LoVo (cell line): ENCODE data around the gene KLHL26.

Experiments
- DNase-seq: peaks from one replicate; pipeline ENCODE4 v3.0.0-alpha.2; 2016; ENCODE audit warnings: low spot score

KLHL26 gene

GRCh38 chr19:18603255-18603957 lies 33.4 kb upstream of the KLHL26 start:
- DNase-seq, result no peak

GRCh38 chr19:18603958-18604819 lies 32.6 kb upstream of the KLHL26 start:
- no peak for DNase-seq

GRCh38 chr19:18604820-18605159 lies 32.0 kb upstream of the KLHL26 start:
- DNase-seq, result no peak

GRCh38 chr19:18605196-18605545 lies 31.7 kb upstream of the KLHL26 start:
- no peak for DNase-seq

- no peak for DNase-seq
Observed at GRCh38 chr19:18605546-18606280, 31.1 kb upstream of the KLHL26 start.

- DNase-seq, result no peak
Observed at GRCh38 chr19:18606281-18607225, 30.3 kb upstream of the KLHL26 start, which contains the start of gene CRLF1. Gene CRLF1, minus strand, starts transcription at chr19:18606799. Its CDS starts 143 bp downstream, at chr19:18606656.

GRCh38 chr19:18607226-18608101 lies 29.4 kb upstream of the KLHL26 start:
- DNase-seq, result no peak

GRCh38 chr19:18608102-18608804 lies 28.6 kb upstream of the KLHL26 start:
- no peak for DNase-seq

- DNase-seq, result no peak
Observed at GRCh38 chr19:18608805-18609716, 27.8 kb upstream of the KLHL26 start.

- DNase-seq, result no peak
Observed at GRCh38 chr19:18609717-18610051, 27.1 kb upstream of the KLHL26 start.

GRCh38 chr19:18610245-18610555 lies 26.6 kb upstream of the KLHL26 start:
- no peak for DNase-seq

- DNase-seq, result no peak
Observed at GRCh38 chr19:18610556-18611326, 26.1 kb upstream of the KLHL26 start.

GRCh38 chr19:18611327-18612050 lies 25.3 kb upstream of the KLHL26 start:
- DNase-seq, result no peak

GRCh38 chr19:18612051-18612771 lies 24.6 kb upstream of the KLHL26 start:
- DNase-seq, result no peak

GRCh38 chr19:18612772-18613588 lies 23.8 kb upstream of the KLHL26 start, which contains the start of gene TMEM59L:
Gene TMEM59L, plus strand, starts transcription at chr19:18612870. Its CDS starts 89 bp downstream, at chr19:18612959.
- no peak for DNase-seq
